Mesodermal cell (in vitro differentiated cells): ENCODE results near the gene STK11.

Source experiments
- H3K27ac ChIP-seq: 2 replicates; pipeline ENCODE4 v1.7.0; 2013; ENCODE audit warnings: mild to moderate bottlenecking, low read depth, low read length, moderate library complexity; ENCODE audit not compliant: severe bottlenecking
- H3K36me3 ChIP-seq: 2 replicates; pipeline ENCODE4 v1.7.1; 2013; ENCODE audit warnings: mild to moderate bottlenecking, low read length, moderate library complexity; ENCODE audit not compliant: control insufficient read depth, insufficient read depth
- H3K4me1 ChIP-seq: one replicate; pipeline ENCODE4 v1.7.1; 2013; ENCODE audit warnings: mild to moderate bottlenecking, low read length; ENCODE audit not compliant: insufficient read depth, control insufficient read depth, poor library complexity, severe bottlenecking
- H3K4me3 ChIP-seq: 2 replicates; pipeline ENCODE4 v1.7.0; 2013; ENCODE audit warnings: low read length, control low read depth, mild to moderate bottlenecking; ENCODE audit not compliant: insufficient read depth, poor library complexity, severe bottlenecking; ENCODE audit errors: extremely low read depth
- H3K9me3 ChIP-seq: 2 replicates; pipeline ENCODE4 v1.7.1; 2013; ENCODE audit warnings: mild to moderate bottlenecking, low read length, moderate library complexity; ENCODE audit not compliant: control insufficient read depth
- WGBS, 2 experiments: methylation state at CpG; one replicate each; pipeline ENCODE4 v1.1.5; 2013; ENCODE audit warnings: missing lambda C conversion rate in 2 of 2; ENCODE audit not compliant: insufficient coverage in 2 of 2; 5-methylcytosine and 5-hydroxymethylcytosine counted together

Gene STK11

DNA sequence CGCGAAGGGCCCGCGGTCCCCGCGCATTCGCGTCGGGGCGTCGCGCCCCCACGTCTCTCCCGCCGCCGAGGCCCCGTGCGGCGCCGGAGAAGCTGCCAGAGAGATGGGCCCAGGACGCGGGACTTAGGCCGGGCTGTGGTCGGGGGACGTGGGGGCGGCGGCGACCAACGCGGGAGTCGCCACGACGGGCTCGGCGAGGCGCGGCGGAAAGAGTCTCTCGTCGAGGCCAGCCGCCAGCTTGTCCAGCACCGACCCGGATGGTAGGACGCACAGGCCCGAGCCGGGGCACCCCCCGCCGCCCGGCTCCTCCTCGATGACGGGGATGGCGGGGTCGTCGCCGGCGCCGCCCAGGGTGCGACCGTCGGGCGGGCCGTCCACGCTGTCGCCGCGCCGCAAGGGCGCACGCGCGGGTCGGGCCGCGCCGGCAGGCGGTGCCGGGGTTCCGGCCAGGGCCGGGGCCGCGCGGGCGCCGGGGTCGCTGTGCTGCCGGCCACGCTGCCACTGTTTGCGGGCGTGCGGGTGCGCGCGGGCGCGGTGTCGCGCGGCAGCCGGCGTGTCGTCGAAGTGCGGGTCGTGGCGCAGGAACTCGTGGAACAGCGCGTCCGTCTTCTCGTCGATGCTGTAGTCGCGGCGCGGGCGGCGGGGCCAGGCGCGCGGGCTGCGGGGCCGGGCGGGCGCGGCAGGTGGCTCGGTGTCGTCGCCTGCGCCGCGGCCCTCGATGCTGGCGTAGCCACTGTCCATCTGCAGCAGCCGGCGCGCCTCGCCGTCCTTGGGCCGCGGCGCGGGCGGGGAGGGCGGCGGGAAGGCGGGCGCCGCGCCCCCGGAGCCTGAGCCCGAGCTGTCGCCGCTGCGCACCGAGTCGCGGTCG is 23.7 kb downstream of the STK11 start:
- Histone ChIP-seq H3K36me3 (peaks cover 58% of the 10 kb centered on the region), H3K4me1 (peaks cover 6% of the 10 kb centered on the region), H3K27ac (no peak overlapping the region), H3K9me3 (no peaks in the 10 kb centered on the region), H3K4me3 (no peak overlapping the region)
- 97 to 98% methylated on average over 125 to 156 of the region's 158 CpGs for WGBS, 2 experiments

DNA sequence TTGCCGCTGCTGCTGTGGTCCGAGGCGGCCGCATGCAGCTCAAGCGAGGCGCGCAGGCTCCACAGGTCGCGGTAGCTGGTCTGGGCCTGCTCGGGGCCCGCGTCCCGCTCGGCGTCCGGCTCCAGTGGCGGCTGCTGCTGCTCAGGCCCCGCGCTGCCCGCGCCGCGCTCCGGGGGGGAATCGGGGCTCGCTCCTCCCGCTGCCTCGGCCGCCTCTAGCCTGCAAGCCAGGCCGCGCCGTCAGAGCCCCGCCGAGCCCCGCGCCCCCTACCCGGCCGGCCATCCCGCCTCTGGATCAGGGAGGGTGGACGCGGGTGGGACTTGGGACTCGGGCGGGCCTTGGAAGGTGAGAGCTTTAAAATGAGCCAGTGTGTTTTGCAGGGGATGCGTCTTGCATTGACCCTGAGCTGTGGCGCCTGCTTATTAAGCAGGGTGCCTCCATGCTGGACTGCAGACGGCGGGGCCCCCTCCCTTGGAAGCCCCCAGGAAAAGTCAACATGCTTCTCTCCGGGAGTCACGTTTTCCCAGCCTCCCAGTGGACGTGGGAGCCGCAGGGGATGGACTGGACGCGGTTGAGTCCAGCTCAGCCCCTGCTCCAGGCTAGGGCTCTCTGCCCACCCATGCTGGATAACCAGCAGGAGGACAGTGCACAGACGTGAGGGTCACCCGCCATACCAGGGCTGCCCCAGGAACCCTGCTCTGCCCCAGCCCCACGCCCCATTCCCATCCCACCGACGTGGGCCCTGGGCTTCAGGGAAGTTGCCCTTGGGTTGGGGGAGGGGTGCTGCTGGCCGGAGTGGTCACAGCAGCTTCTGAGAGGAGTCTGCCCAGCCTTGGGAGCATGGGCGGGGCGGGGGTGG is 24.6 kb downstream of the STK11 start:
- Histone ChIP-seq H3K36me3 (peaks cover 55% of the 10 kb centered on the region), H3K4me3 (no peak overlapping the region), H3K27ac (no peak overlapping the region), H3K9me3 (no peaks in the 10 kb centered on the region), H3K4me1 (peaks cover 6% of the 10 kb centered on the region)
- 96 to 98% methylated on average over 39 to 56 of the region's 61 CpGs for WGBS, 2 experiments

DNA sequence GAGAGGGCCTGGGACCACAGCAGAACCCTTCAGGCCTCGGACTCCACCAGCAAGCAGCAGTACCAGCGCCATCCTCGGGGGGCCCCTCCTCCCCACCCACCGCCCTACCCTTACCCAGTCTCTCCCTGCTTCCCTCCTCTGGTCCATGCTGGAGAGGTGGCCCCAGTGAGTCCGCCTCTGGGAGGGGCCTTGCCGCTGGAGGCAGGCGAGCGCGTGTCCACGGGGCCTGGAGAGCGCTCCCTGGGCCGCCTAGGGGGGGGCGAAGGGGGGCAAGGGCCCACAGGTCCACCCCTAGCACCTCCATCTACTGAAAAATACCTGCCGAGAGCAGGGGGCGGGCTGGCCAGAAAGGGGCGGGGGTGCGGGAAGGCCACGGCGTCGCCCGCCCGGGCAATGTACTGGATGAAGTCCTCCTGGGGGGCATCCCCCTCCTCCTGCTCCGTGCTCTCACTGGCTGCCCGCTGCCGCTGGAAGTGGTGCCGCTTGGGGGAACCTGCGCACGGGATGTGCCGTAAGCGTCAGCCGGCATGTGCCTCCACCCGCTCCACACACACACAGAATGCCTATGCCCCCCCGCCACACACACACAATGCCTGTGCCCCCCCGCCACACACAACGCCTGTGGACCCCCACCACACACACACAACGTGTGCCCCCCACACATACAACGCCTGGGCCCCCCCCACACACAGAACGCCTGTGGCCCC is 25.4 kb downstream of the STK11 start:
- 85 to 89% methylated on average over 13 to 29 of the region's 38 CpGs for WGBS, 2 experiments
- H3K27ac ChIP-seq: no peak overlapping the region
- H3K36me3 ChIP-seq: peaks cover 55% of the 10 kb centered on the region
- no peak overlapping the region for H3K4me3 ChIP-seq
- peaks cover 6% of the 10 kb centered on the region for H3K4me1 ChIP-seq
- H3K9me3 ChIP-seq: no peaks in the 10 kb centered on the region

DNA sequence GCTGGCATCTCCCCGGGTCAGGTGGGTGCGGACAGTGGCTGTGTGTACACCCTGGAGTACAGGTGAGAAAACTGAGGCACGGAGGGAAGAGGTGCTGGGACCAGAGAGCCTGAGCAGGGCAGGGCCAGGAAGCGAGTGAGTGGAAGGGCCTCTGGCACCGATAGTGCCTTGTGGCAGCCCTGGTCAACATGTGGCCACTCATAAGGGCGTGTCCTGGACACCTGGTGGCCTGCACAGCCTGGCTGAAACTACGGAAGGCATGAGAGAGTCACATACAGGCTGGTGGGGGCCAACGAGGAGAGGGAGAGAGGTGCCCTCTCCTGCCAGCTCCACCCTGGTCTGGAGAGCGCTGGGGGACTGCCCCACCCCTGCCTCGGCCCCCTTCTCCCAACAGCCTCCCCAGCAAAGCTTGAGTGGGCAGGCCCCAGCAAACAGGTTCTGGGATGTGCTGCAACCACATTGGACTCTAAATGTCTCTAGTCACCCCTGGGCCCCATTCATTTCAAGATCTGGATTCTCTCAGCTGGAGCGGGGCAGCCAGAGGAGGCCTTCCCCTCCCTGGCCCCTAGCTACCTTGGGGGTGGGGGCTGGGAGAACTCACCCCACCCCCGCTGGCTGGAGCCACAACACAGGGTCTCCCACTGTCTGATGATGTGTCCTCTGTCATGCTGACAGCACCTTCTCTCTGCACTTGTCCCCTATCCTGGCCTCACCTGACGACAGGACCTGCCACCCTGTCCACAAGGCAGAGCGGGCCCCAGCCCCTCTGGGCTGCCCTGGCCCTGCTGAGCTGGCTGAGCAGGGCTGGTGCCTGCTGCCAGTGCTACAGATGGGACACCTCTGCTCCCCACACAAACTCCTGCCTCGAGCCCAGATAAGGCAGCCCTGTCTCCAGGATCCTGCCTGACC is 26.4 kb downstream of the STK11 start:
- Histone ChIP-seq H3K9me3 (no peaks in the 10 kb centered on the region), H3K4me3 (no peak overlapping the region), H3K27ac (no peak overlapping the region), H3K36me3 (peaks cover 48% of the 10 kb centered on the region), H3K4me1 (peaks cover 10% of the 10 kb centered on the region)
- WGBS, 2 experiments: 93 to 95% methylated on average over 12 to 14 of the region's 15 CpGs

DNA sequence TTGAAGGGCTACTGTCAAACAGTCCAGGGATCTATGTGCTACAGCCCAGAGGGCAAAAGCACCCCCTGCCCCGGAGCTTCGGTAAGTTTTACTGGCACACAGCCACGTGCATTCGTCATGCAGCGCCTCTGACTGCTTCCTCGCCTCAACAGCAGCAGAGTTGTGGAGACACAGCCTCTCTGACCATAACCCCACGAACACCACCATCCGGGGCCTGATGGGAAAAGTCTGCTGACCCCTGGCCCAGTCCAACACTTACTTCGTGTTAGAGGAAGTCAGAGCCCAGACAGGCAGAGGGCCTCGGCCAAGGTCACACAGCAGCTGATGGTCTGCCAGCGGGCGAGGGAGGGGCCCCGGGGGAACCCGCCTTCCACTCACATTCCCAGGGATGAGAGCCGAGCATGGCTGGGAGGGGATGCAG is 27.1 kb downstream of the STK11 start:
- Histone ChIP-seq H3K9me3 (no peaks in the 10 kb centered on the region), H3K36me3 (peaks cover 42% of the 10 kb centered on the region), H3K27ac (no peak overlapping the region), H3K4me3 (no peak overlapping the region), H3K4me1 (peaks cover 10% of the 10 kb centered on the region)
- 81 to 90% methylated on average over 11 to 15 of the region's 15 CpGs for WGBS, 2 experiments

DNA sequence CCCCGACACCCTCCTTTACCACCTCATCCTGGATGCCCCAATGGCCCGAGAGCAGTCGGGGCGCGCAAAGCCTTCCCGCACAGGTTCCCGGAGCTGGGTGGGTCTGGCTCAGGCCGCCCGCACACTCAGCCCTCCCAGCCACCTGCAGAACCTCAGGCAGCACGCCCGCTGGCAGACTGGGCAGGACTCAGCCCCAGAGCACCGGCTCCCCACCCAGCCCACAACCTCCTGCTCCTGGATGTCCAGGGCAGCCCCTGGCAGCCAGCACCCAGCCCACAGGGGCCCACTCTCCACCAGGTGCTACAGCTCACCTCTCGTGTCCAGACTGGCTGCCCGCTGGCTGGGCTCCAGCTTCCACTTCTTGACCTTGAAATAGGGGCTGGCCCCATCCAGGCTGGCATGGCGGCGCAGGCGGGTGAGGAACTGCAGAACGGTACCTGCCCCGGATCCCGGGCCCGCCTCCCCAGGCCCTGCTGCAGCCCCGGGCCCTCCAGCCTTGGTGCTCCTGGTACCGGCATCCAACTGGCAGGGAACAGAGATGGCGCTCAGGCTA is 27.6 kb downstream of the STK11 start:
- Histone ChIP-seq H3K4me1 (peaks cover 11% of the 10 kb centered on the region), H3K36me3 (peaks cover 37% of the 10 kb centered on the region), H3K27ac (no peak overlapping the region), H3K4me3 (no peak overlapping the region), H3K9me3 (no peaks in the 10 kb centered on the region)
- 95 to 98% methylated on average over 20 to 24 of the region's 24 CpGs for WGBS, 2 experiments

DNA sequence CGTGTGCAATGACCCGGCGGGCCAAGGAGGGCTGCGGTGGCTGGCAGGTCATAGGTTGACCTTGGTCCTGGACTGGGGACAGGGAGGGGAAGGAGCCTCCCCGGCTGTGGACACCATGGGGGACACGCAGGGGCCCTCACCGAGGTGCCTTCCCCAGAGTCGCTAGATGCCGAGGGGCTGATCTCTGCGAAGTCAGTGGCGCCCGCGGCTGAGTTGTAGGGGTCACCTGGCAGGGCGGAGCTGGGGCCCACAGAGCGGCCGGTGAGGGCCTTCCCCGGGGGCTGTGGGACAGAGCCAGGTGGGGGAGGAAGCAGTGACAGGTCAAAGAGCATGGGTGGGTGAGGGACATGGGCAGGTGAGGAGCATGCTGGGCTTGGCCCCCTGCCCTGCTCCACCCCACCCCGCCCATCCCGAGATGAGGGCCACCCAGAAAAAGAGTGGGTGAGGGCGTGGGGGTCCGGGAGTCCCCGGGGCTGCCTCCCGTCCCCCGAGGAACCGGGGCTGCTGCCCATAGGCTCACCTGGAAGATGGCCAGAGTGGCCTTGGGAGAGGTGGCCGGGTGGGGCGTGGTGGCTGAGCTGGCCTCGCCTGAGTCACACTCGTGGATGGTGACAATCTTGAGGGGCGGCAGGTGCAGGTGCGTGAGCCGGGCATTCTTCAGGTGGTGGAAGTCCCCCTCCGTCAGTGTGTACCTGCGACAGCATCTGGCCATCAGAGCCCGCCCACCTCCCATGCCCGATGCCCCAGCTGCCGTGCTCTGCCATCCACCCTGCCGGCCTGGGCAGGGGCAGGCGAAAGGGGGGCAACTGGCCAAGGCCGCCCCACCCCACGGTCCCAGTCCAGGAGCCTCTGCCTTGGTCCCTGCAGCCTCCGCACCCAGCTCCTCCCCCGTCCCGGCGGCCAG is 28.7 kb downstream of the STK11 start:
- H3K4me1 ChIP-seq: peaks cover 13% of the 10 kb centered on the region
- H3K4me3 ChIP-seq: no peak overlapping the region
- peaks cover 35% of the 10 kb centered on the region for H3K36me3 ChIP-seq
- H3K9me3 ChIP-seq: no peaks in the 10 kb centered on the region
- 98% methylated on average over 41 to 44 of the region's 45 CpGs for WGBS, 2 experiments
- H3K27ac ChIP-seq: no peak overlapping the region

DNA sequence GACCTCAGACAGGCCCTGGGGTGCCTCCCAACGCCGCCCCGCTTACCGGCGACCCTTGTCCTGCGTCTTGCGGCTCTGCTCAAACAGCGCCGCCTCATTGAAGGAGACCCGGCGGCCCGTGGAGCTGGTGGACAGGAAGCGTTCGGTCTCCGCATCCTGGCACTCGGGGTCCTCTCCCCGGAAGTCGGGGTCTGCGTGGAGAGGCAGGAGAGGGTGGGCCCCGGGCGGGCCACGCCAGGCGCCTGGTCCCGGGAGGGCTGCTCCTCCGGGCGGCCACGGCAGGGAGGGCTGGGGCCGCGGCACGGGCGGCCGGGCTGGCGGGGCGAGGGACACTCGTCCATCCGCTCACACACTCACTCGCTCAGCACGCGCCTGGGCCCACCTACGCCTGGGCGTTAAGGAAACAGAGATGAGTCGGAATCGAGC is 29.4 kb downstream of the STK11 start:
- H3K9me3 ChIP-seq: no peaks in the 10 kb centered on the region
- peaks cover 35% of the 10 kb centered on the region for H3K36me3 ChIP-seq
- H3K27ac ChIP-seq: no peak overlapping the region
- 93 to 95% methylated on average over 34 to 43 of the region's 43 CpGs for WGBS, 2 experiments
- peaks cover 17% of the 10 kb centered on the region for H3K4me1 ChIP-seq
- H3K4me3 ChIP-seq: no peak overlapping the region
